PC-9 (cell line): Measurements from ENCODE around the gene THBD. TPM values are rescaled to one million over a fixed set of nuclear protein-coding genes. Genes with fewer than 3 reads are reported as not detected.

Experiments
- BruUV-seq: library from RNA; stranded (reverse); fragments of 400-500 nt; replicated peaks from 2 replicates; lab custom pipeline; 2021; lab: Mats Ljungman, UMichigan
- CTCF ChIA-PET: fragments of 300-600 bp; sonication (Branson Sonifier 250); formaldehyde crosslinking; loops from one replicate; lab custom pipeline; 2022; ENCODE audit warnings: antibody characterized with exemption; lab: Charles Lee
- POLR2A ChIA-PET: fragments of 300-600 bp; sonication (Branson Sonifier 250); formaldehyde crosslinking; loops from one replicate; lab custom pipeline; 2022; ENCODE audit warnings: antibody characterized with exemption; ENCODE audit not compliant: unreplicated experiment; lab: Charles Lee
- DNase-seq, 2 experiments: peaks; one replicate each; pipeline versions ENCODE4 v3.0.0 to v3.0.0-alpha.2; 2015 to 2022; ENCODE audit warnings: mixed read lengths in 1 of 2
- H2AFZ ChIP-seq: fragments of 200-600 bp; sonication (generic); 2 replicates; pipeline ENCODE4 v1.8.1; 2017; ENCODE audit warnings: antibody characterized with exemption
- H3F3A ChIP-seq: fragments of 200-600 bp; sonication (generic); 2 replicates; pipeline ENCODE4 v1.8.1; 2017; ENCODE audit warnings: antibody characterized with exemption, mild to moderate bottlenecking, low read depth; ENCODE audit not compliant: insufficient read depth
- H3K27ac ChIP-seq: fragments of 200-600 bp; sonication (generic); 2 replicates; pipeline ENCODE4 v1.6.1; 2016; ENCODE audit warnings: mixed run types
- H3K27me3 ChIP-seq: fragments of 200-600 bp; sonication (generic); 2 replicates; pipeline ENCODE4 v1.6.1; 2016; ENCODE audit warnings: low read depth, mixed run types; ENCODE audit not compliant: insufficient read depth
- H3K36me3 ChIP-seq: fragments of 200-600 bp; sonication (generic); 2 replicates; pipeline ENCODE4 v1.6.1; 2016; ENCODE audit warnings: low read depth, mixed run types
- H3K4me1 ChIP-seq: fragments of 200-600 bp; sonication (generic); replicated peaks from 2 replicates; pipeline ENCODE4 v1.6.1; 2016; ENCODE audit warnings: mixed run types; ENCODE audit not compliant: insufficient read depth
- H3K4me2 ChIP-seq: fragments of 200-600 bp; sonication (generic); 2 replicates; pipeline ENCODE4 v1.6.1; 2017; ENCODE audit warnings: mixed run types
- H3K4me3 ChIP-seq: fragments of 200-600 bp; sonication (generic); 2 replicates; pipeline ENCODE4 v1.6.1; 2016; ENCODE audit warnings: mixed run types
- H3K79me2 ChIP-seq: fragments of 200-600 bp; sonication (generic); 2 replicates; pipeline ENCODE4 v1.6.1; 2017; ENCODE audit warnings: low read depth, mixed run types
- H3K9me2 ChIP-seq: fragments of 200-600 bp; sonication (generic); 2 replicates; pipeline ENCODE4 v1.8.1; 2017; ENCODE audit warnings: mild to moderate bottlenecking; ENCODE audit not compliant: insufficient read depth
- H3K9me3 ChIP-seq: fragments of 200-600 bp; sonication (generic); 2 replicates; pipeline ENCODE4 v1.8.1; 2016; ENCODE audit warnings: low read depth; ENCODE audit not compliant: insufficient read depth
- H4K20me1 ChIP-seq: fragments of 200-600 bp; sonication (generic); 2 replicates; pipeline ENCODE4 v1.8.1; 2017; ENCODE audit not compliant: insufficient read depth
- EZH2 ChIP-seq: fragments of 200-600 bp; sonication (generic); IDR thresholded peaks from 2 replicates; pipeline ENCODE4 v1.8.0; 2017; ENCODE audit warnings: antibody characterized with exemption, low read depth
- intact Hi-C: fragments of 100-400 bp; cut with micrococcal nuclease; formaldehyde crosslinking; loops from one replicate; pipeline ENCODE4 v1.10.0; 2022; ENCODE audit not compliant: unreplicated experiment
- total RNA-seq: library from RNA; stranded (reverse); gene quantifications from 2 replicates; pipeline ENCODE4 v1.2.3, GENCODE V29; 2021
- TF ChIP-seq, protein P1 (sequence below): fragments of 200-600 bp; sonication (generic); conservative IDR thresholded peaks from 2 replicates; pipeline ENCODE4 v1.6.1; 2017; ENCODE audit warnings: mixed run types, antibody characterized with exemption, mild to moderate bottlenecking, moderate library complexity

The THBD gene
- total RNA-seq, 1 experiment from 2014 or later, result 1.7 TPM

DNA sequence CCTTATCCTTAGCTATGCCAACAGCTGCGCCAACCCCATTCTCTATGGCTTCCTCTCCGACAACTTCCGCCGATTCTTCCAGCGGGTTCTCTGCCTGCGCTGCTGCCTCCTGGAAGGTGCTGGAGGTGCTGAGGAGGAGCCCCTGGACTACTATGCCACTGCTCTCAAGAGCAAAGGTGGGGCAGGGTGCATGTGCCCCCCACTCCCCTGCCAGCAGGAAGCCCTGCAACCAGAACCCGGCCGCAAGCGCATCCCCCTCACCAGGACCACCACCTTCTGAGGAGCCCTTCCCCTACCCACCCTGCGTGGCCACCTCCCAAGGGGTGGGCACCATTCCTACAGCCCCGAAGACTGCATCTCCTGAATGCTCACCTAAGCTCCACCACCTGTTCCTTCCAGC, 13.1 kb downstream of the THBD start:
- Histone ChIP-seq H3K9me2 (no peaks in the 10 kb centered on the region), H3F3A (peaks cover 4% of the 10 kb centered on the region; the same call in 1 of the 2 replicates), H3K79me2 (no peaks in the 10 kb centered on the region), H3K9me3 (no peaks in the 10 kb centered on the region), H2AFZ (no peak overlapping the region), H4K20me1 (no peaks in the 10 kb centered on the region), H3K27me3 (peaks cover 7% of the 10 kb centered on the region; the same call in 1 of the 2 replicates), H3K27ac (no peak overlapping the region), H3K4me1 (peaks cover 8% of the 10 kb centered on the region; the same call in 1 of the 2 replicates), H3K36me3 (no peaks in the 10 kb centered on the region), H3K4me3 (no peak overlapping the region), H3K4me2 (no peak overlapping the region)
- TF ChIP-seq, protein P1, sequence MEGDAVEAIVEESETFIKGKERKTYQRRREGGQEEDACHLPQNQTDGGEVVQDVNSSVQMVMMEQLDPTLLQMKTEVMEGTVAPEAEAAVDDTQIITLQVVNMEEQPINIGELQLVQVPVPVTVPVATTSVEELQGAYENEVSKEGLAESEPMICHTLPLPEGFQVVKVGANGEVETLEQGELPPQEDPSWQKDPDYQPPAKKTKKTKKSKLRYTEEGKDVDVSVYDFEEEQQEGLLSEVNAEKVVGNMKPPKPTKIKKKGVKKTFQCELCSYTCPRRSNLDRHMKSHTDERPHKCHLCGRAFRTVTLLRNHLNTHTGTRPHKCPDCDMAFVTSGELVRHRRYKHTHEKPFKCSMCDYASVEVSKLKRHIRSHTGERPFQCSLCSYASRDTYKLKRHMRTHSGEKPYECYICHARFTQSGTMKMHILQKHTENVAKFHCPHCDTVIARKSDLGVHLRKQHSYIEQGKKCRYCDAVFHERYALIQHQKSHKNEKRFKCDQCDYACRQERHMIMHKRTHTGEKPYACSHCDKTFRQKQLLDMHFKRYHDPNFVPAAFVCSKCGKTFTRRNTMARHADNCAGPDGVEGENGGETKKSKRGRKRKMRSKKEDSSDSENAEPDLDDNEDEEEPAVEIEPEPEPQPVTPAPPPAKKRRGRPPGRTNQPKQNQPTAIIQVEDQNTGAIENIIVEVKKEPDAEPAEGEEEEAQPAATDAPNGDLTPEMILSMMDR, result no peak
- TF ChIP-seq EZH2, result no peak
- BruUV-seq, result no TSS peak
- CTCF ChIA-PET, result no interaction called here
- POLR2A ChIA-PET, result no interaction called here
- DNase-seq, result no peak
- intact Hi-C loops, result no loop called here

DNA sequence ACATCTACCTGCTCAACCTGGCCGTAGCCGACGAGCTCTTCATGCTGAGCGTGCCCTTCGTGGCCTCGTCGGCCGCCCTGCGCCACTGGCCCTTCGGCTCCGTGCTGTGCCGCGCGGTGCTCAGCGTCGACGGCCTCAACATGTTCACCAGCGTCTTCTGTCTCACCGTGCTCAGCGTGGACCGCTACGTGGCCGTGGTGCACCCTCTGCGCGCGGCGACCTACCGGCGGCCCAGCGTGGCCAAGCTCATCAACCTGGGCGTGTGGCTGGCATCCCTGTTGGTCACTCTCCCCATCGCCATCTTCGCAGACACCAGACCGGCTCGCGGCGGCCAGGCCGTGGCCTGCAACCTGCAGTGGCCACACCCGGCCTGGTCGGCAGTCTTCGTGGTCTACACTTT, 13.7 kb downstream of the THBD start:
- Histone ChIP-seq H3K9me2 (no peaks in the 10 kb centered on the region), H4K20me1 (no peaks in the 10 kb centered on the region), H3K4me1 (peaks cover 8% of the 10 kb centered on the region; the same call in 1 of the 2 replicates), H3K9me3 (no peaks in the 10 kb centered on the region), H3K79me2 (no peaks in the 10 kb centered on the region), H3K27ac (no peak overlapping the region), H3F3A (peaks cover 4% of the 10 kb centered on the region; the same call in 1 of the 2 replicates), H3K27me3 (peaks cover 7% of the 10 kb centered on the region; the same call in 1 of the 2 replicates), H2AFZ (no peak overlapping the region), H3K4me3 (no peak overlapping the region), H3K4me2 (no peak overlapping the region), H3K36me3 (no peaks in the 10 kb centered on the region)
- POLR2A ChIA-PET, result no interaction called here
- DNase-seq, result no peak
- CTCF ChIA-PET, result no interaction called here
- no TSS peak for BruUV-seq
- TF ChIP-seq, protein P1, result no peak
- TF ChIP-seq EZH2, result no peak
- intact Hi-C loops, result no loop called here

DNA sequence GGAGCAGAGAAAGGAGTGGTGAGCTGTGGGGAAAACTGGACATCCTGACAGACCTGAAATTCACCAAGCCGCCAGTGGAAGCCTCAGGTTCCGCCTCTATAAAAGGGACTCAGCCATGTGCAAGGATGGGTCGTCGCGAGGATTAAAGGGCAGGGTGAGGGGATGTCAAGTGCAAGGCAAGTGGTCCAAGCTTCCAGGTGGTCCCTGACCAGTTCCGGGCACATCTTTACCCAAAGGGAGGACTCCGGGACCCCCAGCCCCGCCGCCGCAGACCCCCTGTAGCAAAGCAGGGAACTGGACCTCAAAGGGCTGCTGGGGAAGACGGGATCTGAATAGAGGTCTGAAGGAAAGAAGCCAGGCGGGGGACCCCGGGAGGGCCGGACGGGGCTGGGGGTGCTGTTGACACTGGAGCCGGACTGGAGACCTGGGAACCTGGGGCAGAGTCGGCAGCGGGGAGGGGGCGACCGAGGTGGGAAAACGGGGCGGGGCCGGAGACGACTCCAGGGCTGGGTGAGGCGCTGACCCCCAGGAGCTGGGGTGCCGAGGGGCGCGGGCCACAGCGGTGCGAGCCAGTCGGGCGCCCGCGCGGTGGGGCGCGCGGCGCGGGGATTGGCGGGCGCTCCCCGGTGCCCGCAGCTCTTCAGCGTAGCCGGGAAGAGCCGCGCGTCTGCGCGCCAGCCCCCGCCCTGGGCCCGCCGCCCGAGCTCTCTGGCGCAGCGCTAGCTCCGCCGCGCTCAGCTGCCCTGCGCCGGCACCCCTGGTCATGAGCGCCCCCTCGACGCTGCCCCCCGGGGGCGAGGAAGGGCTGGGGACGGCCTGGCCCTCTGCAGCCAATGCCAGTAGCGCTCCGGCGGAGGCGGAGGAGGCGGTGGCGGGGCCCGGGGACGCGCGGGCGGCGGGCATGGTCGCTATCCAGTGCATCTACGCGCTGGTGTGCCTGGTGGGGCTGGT, 14.5 kb downstream of the THBD start, which contains the start of gene SSTR4:
Gene SSTR4, plus strand, starts transcription at position 592 of the 951 bp plus-strand sequence. Its CDS starts 172 bp downstream, at position 764.
- H3K36me3 ChIP-seq, result no peaks in the 10 kb centered on the region
- no peaks in the 10 kb centered on the region for H3K9me3 ChIP-seq
- ChIA-PET CTCF (no interaction called here), POLR2A (no interaction called here)
- H3K27ac ChIP-seq, result no peak within 1 kb of the TSS
- no TSS peak for BruUV-seq
- no peaks in the 10 kb centered on the region for H3K9me2 ChIP-seq
- no peak for TF ChIP-seq EZH2
- TF ChIP-seq, protein P1, result no peak
- peaks cover 4% of the 10 kb centered on the region; the same call in 1 of the 2 replicates for H3F3A ChIP-seq
- DNase-seq, result no peak
- no peak within 1 kb of the TSS for H2AFZ ChIP-seq
- intact Hi-C loops, result no loop called here
- H3K79me2 ChIP-seq, result no peaks in the 10 kb centered on the region
- H4K20me1 ChIP-seq, result no peaks in the 10 kb centered on the region
- H3K4me3 ChIP-seq, result no peak within 1 kb of the TSS
- H3K4me1 ChIP-seq, result peaks cover 6% of the 10 kb centered on the region; the same call in 1 of the 2 replicates
- no peak within 1 kb of the TSS for H3K4me2 ChIP-seq
- peaks cover 7% of the 10 kb centered on the region; the same call in 1 of the 2 replicates for H3K27me3 ChIP-seq
